GM12873 (cell line): ENCODE results near the gene FAM124A.

Experiments used
- CTCF ChIP-seq: IDR thresholded peaks from 2 replicates; pipeline ENCODE4 v1.5.1; 2012; ENCODE audit warnings: low read depth, mild to moderate bottlenecking, moderate library complexity, low read length, control low read depth; ENCODE audit not compliant: insufficient read depth; ENCODE audit errors: missing control alignments

FAM124A gene

GRCh38 chr13:51206584-51206983 is 15.6 kb upstream of the FAM124A start:
- TF ChIP-seq CTCF = no peak

- no peak for TF ChIP-seq CTCF
Observed at GRCh38 chr13:51207881-51208280, 14.3 kb upstream of the FAM124A start.

- no peak for TF ChIP-seq CTCF
Observed at GRCh38 chr13:51208716-51209115, 13.5 kb upstream of the FAM124A start.

- no peak for TF ChIP-seq CTCF
Observed at GRCh38 chr13:51211910-51212309, 10.3 kb upstream of the FAM124A start.

DNA sequence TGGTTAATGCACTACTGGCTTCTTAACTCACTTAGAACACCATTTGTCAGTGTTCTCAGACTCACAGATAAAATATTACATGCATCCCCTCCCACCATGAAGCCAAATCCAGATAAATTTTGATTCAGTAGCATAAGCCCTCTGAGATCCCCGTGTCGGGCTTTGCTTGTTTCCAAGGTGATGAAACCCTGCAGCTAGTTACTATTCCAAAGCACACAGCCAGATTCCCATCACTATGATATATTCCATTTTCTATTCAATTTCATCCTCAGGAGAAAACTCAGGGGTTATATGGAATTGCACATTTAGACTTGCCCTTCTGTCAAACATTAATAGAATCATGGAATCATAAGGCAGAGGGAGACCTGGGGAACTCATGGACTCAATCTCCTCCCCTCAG is 9.4 kb upstream of the FAM124A start:
- TF ChIP-seq CTCF = no peak

- TF ChIP-seq CTCF = no peak
Observed at GRCh38 chr13:51213173-51213728, 8.9 kb upstream of the FAM124A start.

- TF ChIP-seq CTCF = no peak
Observed at GRCh38 chr13:51218626-51219025, 3.6 kb upstream of the FAM124A start.
